HL-60/S4 (cell line): ENCODE results near the gene CDYL2.

ENCODE experiments used
- in situ Hi-C: fragments of 300-500 bp; cut with MboI; formaldehyde crosslinking; loops from 2 replicates; pipeline ENCODE4 v1.14.3; 2022; ENCODE audit warnings: low sequenced_read_pairs

The CDYL2 gene

DNA sequence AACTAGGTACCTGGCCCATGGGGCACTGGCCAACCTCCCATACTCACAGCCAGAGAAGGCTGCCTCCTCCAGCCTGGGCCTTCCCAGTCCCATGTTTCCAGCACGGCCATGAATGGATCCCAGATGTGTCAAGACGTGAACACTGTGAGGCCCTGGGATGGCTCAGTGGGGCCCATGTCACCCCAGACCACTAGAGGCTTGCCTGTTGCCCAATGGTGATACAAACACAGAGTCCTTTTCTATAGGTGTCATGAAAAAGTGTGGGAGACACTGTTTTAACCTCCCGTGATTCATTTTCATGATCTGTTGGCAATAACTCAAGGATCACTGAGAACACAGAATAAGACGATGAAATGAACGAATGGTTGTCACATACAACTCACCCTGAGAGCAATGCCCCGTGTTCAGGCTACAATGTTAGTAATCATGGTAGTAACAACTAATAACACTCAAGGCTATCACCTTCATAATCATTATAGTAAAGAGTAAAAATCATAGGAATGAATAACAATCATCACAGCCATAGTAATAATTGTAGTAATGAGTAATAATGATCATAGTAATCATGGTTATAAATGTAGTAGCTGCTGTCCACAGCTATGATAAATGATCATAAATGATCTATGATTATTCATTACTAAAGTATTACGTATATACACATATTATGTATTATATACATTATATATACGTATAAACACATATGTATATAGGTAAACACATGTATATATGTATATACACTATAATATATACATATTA, 199.6 kb downstream of the CDYL2 start:
- in situ Hi-C loops = no loop called here

DNA sequence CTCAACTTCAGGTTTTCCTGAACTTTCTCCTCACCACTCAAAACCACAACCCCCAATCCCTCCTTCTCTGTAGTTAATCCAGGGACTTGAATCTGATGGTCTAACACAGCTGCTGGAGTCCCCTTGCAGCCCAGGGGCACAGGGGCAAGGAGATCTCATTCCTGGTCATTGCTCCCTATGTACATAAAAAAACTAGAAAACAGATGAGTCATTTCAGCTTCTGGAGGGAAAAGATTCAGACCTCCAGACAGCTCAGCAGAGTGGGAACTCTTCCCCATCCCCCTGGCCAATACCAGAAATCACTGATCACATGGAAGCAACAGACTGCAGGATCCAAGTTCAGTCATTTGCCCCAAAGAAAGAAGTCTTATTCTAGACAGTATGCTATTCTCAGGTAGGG, 201.5 kb downstream of the CDYL2 start:
- in situ Hi-C loops = no loop called here

DNA sequence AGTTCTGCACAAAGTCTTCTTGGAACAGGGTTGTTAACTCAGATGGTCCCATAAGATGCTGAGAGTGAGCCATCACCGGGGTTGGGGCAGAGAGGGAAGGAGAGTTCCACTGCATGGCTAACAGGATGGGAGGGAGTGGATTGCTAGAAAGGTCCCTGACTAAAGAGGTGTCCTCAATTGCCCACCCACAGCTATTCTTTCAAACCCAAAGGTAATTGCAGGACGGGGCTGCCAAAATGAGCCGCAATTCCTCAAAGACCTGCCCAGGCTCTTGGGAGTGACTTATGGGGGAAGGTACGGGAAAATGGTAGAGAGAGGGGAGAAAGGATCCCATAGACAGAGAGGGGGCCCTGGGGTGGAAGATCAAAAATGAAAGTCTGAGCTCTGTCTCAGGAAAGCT, 203.2 kb downstream of the CDYL2 start:
- in situ Hi-C loops = no loop called here

DNA sequence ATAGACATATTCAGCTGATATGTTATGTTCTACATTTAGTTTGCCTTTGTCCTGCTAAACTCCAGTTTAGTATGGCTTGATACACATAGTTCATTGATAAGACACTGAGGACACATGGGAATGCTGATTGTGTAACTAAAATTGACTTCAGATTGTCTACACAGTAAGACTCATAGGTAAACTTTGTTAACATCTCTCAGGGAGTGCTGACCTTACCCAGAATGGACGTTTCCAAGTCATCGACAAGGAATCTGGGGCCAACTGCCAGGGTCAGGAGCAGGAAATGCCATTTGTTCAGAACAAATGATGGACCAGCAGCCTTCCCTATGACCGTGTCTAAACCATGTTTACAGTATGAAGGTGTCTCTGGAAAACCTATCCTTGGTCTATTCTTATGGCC, 204.9 kb downstream of the CDYL2 start:
- in situ Hi-C loops = no loop called here

DNA sequence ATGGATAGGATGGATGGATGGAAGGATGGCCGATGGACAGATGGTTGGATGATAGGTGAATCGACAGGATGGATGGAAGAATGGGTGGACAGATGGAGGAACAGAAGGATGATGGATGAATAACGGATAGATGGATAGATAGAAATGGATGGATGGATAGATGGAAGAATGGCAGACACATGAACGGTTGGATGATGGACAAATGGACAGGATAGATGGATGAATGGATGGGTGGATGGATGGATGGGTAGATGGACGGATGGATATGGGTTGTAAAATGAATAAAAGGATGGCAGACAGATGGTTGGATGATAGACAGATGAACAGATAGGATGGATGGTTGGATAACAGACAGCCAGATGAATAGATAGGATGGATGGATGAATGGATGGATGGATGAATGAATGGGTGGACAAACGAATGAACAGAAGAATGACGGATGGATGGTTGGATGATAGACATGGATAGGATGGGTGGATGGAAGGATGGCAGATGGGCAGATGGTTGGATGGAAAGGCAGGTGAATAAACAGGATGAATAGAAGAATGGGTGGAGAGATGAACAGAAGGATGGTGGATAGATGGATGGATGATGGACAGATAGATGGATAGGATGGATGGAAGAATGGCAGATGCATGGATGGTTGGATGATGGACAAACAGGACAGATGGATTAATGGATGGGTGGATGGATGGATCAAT, 207.7 kb downstream of the CDYL2 start:
- in situ Hi-C loops = no loop called here

DNA sequence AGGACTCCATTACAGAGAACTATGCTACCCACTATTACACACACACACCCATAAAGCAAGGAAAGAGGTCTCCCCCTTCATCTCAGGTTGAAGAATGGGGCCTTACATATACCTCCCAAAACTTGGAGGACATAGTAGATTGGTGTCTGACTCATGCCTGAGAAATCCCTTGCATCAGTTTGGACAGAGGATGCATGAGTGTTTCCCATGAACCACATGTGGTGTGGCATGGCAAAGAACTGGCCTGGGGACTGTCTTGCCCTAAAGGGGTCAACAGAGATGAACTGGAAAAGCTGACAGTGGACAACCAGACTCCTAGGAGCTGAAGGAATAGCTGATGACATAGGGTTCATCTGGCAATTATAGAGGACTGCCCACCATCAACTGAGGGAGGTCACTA, 209.6 kb downstream of the CDYL2 start:
- in situ Hi-C loops = no loop called here

DNA sequence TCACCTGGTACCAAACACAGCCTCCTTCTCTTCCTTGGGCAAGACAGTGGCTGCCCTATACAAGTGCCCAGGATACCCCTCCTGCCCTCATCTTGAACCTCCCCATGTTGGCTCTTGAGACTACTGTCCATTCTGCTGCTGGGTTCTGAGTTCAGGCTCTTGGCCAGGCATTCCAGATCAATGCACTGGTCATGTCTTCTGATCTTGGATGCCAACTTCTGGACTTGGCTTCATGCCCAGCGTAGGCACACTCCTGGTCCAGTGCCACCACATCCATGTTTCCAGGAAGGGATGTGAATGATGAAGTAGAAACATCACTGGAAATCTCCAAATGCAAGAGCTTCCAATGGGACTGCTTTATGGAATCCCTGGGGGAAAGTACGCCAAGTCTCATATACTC, 212.1 kb downstream of the CDYL2 start:
- in situ Hi-C loops = no loop called here

DNA sequence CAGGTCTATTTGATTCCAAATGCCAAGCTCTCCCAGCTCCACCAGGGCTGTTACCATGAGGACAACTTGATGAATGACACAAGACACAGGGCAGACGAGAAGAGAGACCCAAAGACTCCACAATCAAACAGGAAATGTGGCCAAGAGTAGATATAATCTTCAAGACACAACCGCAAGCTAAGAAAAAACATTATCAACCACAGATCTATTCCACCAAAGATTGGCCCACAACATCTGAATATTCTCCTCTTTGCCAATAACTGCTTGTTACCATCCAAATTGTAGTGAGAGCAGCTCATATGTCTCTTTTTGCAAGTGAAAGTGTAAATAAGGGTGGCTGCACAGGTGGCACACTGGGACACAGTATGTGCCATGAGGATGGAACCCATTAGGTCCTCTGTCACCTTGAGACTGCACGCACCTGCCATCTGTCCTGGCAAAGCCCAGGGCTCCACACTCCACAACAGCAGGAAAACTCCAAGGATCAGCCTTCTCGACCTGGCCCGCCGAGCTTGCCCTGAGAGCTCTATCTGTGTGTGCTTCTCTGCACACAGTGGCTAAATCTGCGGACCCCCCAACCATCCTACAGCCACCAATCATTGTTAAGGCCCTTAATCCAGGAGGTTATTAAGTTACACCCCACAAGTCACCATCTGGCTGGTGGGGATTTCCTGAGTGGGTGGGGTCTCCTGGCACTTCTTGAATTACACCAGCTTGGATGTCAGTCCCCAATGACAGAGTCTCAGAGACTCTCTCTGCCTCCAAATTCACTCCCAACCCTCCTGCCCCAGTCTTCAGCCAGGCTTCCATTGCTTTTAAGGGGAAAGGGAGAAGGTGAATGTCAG, 213.1 kb downstream of the CDYL2 start:
- in situ Hi-C loops = no loop called here

DNA sequence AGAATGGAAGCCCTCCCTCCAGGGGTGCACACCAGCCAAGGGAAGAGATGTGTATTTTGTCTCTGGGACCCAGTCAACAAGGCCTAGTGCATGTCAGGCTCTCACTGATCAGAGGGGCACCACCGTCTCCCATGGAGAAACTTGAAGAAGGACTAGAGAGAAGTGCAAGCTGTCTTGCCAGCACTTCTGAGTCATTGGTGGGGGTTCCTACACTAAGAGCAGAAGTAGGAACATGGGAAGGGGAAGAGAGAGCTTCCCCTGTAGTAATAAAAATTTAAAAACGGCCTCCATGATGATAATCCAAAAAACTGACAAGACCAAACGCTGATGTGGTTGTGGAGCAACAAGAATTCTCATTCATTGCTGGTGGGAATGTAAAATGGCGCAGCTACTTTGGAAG, 217.3 kb downstream of the CDYL2 start:
- in situ Hi-C loops = no loop called here

DNA sequence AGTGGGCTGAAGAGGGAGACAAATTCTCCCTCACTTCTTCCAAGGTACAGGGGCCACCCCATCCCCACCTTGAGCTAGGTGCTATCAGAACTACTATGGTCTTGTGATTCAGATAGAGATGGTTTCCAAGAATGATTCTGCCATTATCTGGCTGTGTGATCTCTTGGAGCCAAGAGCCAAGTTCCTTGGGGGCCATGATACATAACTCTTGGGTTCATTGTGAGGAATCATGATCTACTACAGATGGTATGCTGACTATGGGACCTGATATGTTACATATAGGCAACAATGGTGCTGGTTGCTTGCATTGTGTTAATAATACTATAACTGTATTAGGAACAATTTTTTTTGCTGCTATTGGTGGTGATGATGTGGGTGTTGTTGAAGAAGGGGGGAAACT, 217.9 kb downstream of the CDYL2 start:
- in situ Hi-C loops = no loop called here

DNA sequence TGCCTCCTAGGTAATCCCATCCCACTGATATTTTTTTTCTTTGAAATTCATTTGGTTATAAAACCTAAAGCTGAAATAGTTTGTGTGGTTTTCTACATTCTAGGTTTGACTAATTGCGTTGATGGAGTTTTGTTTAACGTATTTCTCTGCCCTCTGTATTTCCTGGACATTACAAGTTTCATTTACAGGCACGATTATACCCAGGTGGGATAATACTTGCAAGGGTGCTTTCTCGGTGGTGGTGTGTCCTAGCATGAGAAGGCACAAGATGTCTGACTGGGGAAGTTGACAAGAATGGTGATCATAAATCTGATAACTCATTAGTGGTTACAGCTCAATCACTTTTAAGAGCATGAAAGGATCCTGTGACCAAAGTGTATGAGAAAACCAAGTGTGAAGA, 218.6 kb downstream of the CDYL2 start:
- in situ Hi-C loops = no loop called here

DNA sequence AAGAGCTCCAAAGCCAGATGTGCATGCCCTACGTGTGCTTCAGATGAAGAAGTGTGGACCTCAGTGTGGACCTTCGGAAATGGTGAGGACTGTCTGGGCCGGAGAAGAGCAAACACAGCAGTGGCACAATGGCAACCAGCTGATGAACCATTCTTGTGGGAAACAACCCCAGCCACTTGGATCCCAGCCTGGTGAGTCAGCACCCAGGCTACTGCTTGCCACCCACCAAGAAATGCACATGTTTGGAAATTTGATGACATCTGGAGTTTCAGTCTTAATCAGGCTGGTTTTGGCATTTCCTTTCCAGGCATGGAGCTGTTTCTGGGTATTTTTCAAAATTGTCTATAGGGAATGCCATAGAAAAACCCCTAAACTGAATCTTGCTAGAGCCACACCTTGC, 220.9 kb downstream of the CDYL2 start:
- in situ Hi-C loops = no loop called here

DNA sequence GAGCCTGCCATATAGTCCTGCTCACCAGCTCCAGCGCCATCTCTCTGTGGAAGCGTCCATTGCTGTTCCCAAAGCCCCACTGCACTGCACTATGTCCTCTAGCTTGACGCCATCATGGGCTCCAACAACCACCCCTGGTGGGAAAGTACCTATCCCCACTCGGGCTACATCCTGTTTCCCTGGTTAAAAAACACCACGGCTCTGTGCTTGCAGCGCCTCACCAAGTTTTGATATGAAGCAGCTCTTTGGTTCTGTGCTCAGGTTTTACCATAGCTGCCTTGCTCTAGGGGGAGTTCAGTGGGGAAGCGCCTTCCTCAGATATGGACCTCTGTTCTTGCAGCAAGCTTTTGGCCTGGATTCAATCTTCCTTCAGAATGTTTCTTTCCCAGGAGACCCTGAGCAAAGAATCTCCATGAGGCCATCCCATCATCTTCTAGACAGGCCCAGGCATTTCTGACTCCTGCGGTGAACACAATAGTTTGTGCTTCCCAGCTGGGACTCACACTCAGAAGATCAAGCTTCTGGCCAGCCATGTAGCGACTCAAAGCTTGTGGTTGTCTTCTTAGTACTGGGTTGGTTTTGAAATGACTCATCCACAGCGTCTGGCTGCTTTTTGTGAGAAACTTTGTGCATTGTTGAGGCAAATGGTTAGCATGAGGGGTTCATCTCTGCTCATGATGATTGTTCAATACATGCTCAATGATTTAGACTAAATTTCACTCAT, 224.1 kb downstream of the CDYL2 start:
- in situ Hi-C loops = no loop called here

DNA sequence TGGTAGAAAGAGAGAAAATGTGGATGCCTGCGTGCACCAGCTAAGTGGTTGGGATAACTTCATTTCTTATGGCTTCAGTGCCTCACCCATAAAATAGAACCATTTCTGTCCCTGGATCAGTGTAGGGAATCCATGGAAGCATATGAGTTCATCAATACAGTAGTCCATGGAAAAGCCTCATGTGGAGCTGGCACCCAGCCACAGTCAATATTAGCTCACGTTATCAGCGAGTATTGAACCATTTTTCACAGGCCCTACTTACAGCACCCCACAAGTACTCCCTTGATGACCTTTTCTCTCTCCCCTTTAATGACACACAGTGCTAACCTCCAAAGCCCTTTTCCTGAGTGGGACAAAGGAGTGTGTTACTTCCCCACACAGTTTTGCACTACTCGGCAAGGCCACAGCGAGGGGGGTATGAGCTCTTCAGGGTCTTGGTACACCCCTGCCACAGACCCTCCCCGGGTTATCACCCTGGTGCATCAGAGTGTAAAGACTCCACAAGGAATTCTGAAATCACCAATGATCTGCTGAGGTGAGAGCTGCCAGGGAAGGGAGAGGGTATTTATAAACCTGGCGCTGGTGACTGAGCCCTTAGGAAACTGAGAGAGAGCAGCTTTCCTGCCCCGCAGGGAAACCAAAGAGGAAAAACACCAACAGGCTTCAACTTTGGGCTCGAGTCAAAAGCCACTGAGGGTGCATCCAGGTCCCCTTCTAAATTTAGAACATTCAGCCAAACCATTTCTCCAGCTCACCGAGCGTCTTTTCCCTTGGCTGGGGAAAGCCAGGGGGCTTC, 226.7 kb downstream of the CDYL2 start:
- in situ Hi-C loops = no loop called here

DNA sequence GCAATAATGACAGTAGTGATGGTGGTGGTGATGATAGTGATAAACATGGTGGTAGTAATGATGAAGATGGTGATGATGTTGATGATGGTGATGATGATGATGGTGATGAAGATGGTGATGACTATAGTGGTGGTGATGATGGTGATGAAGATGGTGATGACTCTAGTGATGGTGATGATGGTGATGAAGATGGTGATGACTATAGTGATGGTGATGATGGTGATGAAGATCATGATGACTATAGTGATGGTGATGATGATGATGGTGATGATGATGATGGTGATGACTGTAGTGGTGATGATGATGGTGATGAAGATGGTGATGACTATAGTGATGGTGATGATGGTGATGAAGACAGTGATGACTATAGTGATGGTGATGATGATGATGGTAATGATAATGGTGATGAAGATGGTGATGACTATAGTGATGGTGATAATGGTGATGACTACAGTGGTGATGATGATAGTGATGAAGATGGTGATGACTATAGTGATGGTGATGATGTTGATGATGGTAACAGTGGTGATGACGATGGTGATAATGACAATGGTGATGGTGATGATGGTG, 228.0 kb downstream of the CDYL2 start:
- in situ Hi-C loops = no loop called here

DNA sequence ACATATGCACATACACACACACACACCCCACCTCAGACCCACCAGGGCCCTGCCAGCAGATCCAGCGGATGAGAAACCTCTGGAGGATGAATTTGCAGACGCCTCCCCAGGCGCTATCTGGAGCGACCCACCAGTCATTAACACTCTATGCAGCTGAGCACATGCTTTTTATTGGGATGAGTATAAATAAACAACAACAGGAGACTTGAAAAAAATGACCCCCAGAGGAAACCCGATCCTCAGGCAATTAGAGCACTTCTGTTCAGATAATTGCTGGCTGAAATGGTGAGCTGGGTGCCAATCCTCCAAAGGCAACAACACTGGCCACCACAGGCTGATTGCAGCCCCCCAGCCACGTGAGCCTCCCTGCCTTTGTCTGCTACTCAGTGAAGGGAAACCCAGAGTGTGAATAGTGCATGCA, 230.7 kb downstream of the CDYL2 start:
- in situ Hi-C loops = no loop called here

DNA sequence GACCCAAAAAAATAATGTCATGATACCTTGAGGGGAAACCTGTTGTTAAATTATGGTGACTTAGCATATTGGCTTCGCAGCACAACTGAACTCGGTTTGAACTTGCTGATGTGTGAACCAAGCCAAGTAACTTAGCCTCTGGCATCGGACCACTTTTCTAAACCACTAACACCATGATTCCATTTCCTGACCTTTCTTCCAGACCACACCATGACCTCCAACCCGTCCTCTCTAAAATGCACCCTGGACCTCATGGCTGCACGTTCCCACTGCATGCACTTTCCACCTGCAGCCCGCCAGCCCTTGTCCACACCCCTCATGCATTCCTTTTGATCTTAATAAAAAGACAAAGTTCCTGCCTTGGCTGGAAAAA, 234.3 kb downstream of the CDYL2 start:
- in situ Hi-C loops = no loop called here

DNA sequence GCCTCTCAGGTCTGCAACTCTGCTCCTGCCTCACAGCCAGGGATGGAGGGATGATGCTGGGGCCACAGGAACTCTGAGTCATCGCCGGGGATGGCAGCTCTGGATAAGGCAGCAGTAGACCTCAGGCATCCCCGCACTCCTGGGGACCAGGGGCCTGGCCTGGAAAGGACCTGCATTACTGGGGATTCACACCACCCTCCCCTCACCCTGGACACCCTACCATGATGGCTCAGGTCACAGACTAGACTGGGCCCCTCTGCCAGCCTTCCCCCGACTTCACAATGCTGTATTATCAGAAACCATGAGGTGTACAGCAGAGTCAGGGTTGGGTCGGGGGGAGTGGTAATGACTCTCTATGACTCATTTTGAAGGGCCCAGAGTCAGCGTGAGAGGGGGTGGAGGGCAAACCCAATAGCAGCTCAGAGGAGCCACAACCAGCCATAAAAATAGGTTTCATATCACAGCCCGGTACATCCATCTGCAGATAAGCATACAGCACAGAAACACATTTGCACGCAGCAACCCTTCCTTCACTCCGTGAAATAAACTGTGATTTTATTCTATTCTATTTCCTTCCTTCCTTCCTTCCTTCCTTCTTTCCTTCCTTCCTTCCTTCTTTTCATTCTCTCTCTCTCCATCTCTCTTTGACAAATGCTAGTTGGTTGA, 234.8 kb downstream of the CDYL2 start:
- in situ Hi-C loops = no loop called here

DNA sequence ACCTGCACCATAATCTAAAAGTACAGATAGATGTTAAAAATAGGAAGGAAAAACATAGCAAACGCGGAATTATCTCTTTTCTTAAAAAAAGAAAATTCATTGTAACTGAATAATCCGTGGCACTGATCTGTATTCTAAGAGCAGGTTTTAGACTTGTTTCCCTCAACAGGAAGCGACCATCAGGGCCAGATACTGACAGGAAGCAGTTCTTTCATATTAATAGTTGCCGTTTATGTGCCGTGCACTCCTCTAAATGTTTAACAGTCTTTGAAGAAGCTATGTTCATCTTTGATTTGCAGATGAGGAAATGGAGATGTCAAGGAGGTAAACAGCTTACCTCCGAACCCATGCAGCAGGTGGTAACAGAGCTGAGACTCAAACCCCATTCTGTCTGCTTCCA, 240.0 kb downstream of the CDYL2 start:
- in situ Hi-C loops = no loop called here

DNA sequence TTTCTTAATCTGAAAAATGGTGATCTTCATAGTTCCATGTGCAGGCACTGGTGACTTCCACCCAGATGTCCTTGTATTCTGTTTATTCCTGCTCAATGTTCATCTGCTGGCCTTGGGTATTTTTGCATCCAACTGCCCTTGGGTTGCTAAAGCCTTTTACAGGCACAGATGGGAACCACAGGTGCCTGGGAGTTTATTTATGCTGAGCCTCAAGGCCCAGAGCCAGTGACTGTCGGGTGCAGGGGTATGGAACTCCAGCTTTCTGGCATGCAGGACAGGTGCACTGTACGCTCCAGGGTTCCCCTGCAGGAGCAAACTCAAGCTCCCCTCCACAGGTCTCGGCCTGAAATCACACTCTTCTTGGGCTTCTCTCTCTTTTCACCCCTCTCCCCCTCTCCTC, 241.3 kb downstream of the CDYL2 start:
- in situ Hi-C loops = no loop called here
